NCI-H2081 treated with DMSO at 0.1 percent for 48 hours (cell line): ENCODE data around the gene GALC.

Source experiments
- DNase-seq: peaks from one replicate; lab custom pipeline; 2025; lab: John Stamatoyannopoulos, UW

The GALC gene

GRCh38 chr14:88005978-88006851, 13.2 kb upstream of the GALC start:
- DNase-seq: no peak

DNA sequence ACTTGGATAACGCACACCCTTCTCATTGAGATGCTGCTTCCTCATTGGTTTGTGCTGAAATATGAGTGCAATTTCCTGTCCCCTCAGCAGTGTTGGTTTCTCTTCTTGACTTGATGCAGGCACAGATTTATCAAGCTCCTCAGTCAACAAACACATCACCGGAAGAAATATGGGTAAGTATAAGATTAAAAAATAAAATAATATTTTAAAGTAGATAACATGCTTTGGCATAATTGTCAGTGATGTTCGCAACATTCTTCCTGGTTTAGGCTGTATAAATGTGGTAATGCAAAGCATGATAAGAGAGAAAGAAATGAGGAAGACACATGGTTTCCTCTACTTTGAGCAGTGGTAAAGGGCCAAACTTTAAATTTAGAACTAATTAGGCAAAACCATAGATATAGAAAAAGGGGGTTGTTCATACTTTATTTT, 12.1 kb upstream of the GALC start, which contains the start of gene GPR65:
Gene GPR65 (plus strand): TSS at position 86 of the 432 bp plus-strand sequence. CDS start 5,713 bp downstream, outside the sequence.
- no peak for DNase-seq

- no peak for DNase-seq
These were observed 11.6 kb upstream of the GALC start for GRCh38 chr14:88004506-88005036.

DNA sequence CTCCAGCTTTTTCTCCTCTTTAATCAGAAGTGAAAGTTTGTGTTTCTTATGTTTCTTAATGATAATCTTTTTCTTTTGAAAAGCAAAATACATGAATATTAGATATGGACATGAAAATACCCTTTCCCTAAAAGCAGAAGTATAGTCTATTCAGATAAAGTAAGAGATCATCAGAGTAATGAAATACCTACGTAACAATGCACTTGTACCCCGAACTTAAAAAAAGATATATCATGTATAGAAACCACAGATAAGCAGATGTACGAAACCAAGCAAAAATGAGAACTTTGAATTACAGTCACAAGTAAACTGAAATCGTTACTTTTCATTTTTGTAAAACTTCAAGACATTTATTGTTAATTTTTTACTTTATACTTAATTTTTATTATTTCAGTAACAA, 10.4 kb upstream of the GALC start:
- no peak for DNase-seq

DNA sequence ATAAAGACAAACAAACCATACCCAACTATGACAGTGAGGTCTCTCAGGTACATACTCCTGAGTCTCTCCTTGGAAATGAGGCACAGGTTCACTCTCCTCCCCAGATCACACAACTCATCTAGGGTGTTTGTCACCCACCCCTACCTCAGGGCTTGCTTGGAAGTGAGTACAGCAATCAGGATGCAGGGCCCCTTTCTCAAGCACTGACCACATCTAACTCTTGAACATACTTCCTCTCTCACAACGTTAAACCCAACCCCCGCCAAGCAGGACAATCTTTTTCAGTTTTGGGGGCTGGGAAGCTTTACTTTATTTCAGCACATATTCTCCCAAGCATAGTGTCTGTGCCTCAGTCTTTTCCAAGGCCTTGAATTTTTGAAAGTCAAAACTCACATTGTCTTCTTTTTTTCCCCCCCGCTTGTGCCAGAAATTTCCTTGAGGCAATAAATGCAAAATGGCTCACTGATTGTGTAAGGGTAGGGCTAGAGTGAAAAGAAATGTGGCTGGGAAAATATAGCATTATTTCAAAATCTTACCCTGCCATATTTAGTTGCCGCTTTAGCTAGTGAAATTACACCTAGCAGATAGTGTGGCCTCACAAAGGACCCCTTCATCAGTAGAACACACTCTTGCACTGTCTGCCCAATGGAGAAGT, 9.6 kb upstream of the GALC start:
- DNase-seq: no peak

DNA sequence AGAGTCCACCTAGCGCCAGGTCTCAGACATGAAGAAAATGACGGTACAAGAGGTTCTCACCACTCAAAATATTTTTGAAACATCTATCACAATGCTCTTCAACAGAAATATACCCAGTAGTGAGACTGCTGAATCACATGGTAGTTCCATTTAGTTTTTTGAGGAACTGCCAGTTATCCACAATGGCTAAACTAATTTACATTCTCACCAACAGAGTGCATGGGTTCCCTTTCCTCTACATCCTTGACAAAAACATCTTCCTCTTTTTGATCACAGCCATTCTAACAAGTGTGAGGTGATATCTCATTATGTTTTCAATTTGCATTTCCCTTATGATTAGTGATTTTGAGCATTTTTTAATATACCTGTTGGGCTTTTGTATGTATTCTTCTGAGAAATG, 6.3 kb upstream of the GALC start:
- DNase-seq: no peak

- DNase-seq: no peak
These were observed 5.5 kb upstream of the GALC start for GRCh38 chr14:87998482-87998881.

GRCh38 chr14:87996291-87996592, 3.3 kb upstream of the GALC start:
- DNase-seq: no peak

- DNase-seq: no peak
These were observed 2.7 kb upstream of the GALC start for GRCh38 chr14:87995500-87996290.

DNA sequence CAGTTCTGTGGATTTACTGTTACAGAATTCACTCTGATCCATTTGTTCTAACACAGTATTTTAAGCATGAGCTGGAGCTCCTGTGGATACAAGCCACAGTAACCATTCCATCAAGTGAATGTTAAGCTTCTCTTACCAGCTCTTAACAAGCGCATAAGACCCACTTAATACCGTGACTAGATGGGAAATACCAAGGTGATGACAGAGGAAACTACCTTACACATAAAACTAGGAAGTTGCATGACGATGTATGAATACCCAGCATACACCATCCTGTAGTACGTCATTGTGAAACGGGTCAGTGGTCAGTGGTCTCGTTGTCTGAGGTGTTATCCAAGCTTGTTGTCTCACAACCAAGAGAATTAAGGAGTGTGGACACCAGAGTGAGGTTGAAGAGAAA, 2.0 kb upstream of the GALC start:
- no peak for DNase-seq

DNA sequence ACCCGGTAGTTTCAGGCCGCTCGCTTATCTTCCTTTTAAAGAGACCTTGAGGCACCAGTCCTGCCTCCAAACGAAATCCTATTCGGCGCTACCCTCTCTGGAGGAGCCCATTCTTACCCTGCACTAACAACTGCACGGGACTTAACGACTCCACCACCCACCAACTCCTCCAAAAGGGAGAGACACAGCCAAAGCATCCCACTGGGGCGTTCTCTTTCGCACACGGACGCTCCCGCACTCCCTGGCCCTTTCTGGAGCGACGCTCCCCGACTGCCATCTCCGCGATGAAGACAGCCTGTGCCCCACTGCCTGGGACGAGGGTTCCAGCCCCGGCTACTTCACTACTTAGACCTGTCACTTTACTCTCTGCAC, 650 bp downstream of the GALC start:
- no peak for DNase-seq

- no peak for DNase-seq
These were observed 2.3 kb downstream of the GALC start for GRCh38 chr14:87990682-87991081.

GRCh38 chr14:87989956-87990299, 3.1 kb downstream of the GALC start:
- no peak for DNase-seq

DNA sequence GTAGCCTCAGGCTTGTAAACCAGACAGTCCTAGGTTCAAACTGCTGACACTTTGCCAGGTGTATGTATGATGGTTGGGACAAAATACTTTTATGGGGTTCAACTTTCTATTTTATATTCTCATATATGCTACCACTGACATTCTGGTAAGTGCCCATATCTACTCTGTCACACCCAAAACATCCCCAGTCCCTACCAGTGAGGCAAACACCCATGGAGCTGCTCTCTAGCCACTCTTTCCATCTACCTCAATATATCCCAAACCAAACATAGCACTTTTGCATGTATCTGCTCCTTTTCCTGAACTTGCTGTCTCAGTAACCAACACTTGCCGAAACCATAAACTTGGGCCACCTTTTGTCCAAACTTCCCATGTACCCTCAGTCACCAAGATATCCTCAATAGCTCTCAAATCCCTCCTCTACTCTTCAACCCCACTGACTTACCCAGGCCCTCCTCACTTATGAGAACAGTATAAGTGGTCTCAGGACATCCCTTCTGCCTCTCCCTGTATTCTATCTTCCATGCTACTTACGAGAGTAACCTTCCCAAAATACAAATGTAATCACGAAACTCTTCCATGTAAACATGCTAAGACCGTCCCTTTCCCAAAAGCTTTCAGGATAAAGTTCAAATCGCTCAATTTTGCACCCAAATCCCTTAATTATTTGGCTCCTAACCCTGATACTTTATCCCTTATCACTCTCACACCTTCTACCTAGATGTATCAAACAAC, 3.6 kb downstream of the GALC start:
- no peak for DNase-seq

GRCh38 chr14:87979689-87980088, 13.3 kb downstream of the GALC start:
- no peak for DNase-seq

- no peak for DNase-seq
These were observed 17.3 kb downstream of the GALC start for GRCh38 chr14:87975636-87976035.

DNA sequence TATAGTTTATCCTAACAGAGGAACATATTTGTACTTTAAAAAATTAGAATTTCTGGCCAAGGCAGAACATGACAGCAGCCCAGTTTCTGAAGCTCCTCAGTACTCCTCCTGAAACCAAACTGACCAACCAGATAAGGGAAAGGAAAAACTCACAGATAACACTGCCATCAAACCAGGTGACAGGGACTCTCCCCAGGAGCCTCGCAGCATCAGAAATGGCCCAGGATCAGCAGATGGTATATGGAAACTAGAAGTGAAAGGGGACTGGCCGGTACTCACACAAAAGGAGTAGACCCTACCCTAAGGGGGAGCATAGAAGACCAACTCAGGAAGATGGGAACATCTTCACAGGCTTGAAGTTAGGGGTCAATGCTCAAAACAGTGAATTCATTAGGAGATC, 22.0 kb downstream of the GALC start:
- DNase-seq: no peak

DNA sequence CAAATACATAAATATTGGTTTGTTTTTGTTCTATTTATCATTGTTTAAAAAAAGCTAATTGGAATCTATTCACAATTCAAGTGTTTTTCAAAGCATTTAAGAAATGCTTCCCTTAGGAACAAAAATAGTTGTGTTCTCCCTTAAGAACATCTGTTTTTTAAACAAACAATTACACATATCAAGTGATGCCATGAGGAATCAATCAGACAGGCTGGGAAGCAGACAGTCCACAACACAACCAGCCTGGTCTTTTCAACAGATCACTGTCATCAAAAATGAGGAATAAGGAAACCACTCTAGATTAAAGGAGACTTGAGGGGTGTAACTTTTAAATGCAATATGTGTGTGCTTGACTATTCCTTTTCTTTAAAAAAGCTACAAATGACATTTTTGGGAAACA, 25.5 kb downstream of the GALC start:
- no peak for DNase-seq

- no peak for DNase-seq
These were observed 26.2 kb downstream of the GALC start for GRCh38 chr14:87966816-87967215.

DNA sequence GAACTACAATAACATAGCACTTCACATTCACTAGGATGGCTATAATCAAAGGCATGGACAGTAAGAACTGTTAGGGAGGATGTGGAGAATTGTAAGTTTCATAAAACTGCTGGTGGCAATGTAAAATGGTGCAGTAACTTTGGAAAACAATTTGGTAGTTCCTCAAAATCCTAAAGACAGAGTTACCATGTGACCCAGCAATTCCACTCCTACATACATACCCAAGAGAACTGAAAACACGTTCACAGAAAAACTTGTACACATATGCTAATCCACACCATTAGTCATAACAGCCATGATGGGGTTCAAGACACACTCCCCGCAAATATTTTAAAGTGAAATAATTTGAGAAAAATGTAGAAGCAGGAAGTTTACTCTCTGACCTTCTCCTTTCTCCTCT, 31.7 kb downstream of the GALC start:
- no peak for DNase-seq

DNA sequence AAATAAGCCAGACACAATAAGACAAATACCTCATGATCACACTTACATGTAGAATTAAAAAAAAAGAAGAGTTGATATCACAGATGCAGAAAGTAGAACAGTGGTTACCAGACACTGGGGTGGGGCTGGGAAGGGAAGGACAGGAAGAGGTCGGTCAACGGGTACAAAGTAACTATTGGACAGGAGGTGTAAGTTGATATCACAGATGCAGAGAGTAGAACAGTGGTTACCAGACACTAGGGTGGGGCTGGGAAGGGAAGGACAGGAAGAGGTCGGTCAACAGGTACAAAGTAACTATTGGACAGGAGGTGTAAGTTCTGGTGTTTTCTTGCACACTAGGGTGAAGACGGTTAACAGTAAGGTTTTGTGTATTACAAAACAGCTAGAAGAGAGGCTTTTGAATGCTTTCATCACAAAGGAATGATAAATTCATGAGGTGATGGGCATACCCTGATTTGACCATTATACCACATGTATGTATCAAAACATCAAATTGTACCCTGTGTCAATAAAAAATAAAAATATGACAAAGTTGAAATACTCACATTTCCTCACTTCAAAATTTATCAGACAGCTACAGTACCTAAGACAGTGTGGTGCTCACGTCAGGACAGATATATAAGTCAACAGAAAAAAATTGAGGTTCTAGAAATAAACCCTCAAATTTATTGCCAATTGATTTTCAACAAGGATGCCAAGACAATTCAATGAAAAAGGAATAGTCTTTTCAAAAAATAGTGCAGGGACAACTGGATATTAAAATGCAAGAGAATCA, 32.8 kb downstream of the GALC start:
- no peak for DNase-seq
